Naive B cell (primary cell): ENCODE results near the gene TUBA4A. TPM values are rescaled to one million over a fixed set of nuclear protein-coding genes. Genes with fewer than 3 reads are reported as not detected.
"Not testable (repeated sequence)": the region's sequence is repeated elsewhere in the genome, so short reads cannot be mapped to it uniquely, and the experiment has no call there.

Source experiments
- ATAC-seq, 2 donors: fragments of 150-1000 bp; cut with Tn5 transposase; 2 replicates each; pipeline ENCODE4 v1.10.0; 2021; ENCODE audit warnings: low read depth in 2 of 2, mild to moderate bottlenecking in 2 of 2, moderate library complexity in 2 of 2
- DNase-seq: peaks from one replicate; pipeline ENCODE4 v3.0.0; 2022
- H3K27ac Mint-ChIP-seq, 6 donors: one replicate each; pipeline ENCODE4 v1.8.0; 2020 to 2022; ENCODE audit warnings: mild to moderate bottlenecking in 6 of 6, mixed read lengths in 6 of 6, moderate library complexity in 5 of 6, inconsistent platforms in 2 of 6
- H3K27me3 Mint-ChIP-seq, 3 donors: one replicate each; pipeline ENCODE4 v1.8.0; 2021 to 2022; ENCODE audit warnings: mixed read lengths in 3 of 3, mild to moderate bottlenecking in 1 of 3
- H3K36me3 Mint-ChIP-seq, 2 donors: one replicate each; pipeline ENCODE4 v1.8.0; 2020 to 2022; ENCODE audit warnings: mixed read lengths in 2 of 2, inconsistent platforms in 1 of 2, mild to moderate bottlenecking in 1 of 2
- H3K4me1 Mint-ChIP-seq, 3 donors: one replicate each; pipeline ENCODE4 v1.8.0; 2020 to 2022; ENCODE audit warnings: mixed read lengths in 3 of 3, inconsistent platforms in 1 of 3, mild to moderate bottlenecking in 1 of 3, moderate library complexity in 1 of 3
- H3K4me3 Mint-ChIP-seq, 8 donors: one replicate each; pipeline ENCODE4 v1.8.0; 2020 to 2022; ENCODE audit warnings: mild to moderate bottlenecking in 8 of 8, mixed read lengths in 8 of 8, moderate library complexity in 8 of 8, inconsistent platforms in 2 of 8
- H3K9me3 Mint-ChIP-seq, 7 donors: one replicate each; pipeline ENCODE4 v1.8.0; 2020 to 2022; ENCODE audit warnings: mixed read lengths in 7 of 7, mild to moderate bottlenecking in 5 of 7, inconsistent platforms in 2 of 7, moderate library complexity in 1 of 7
- polyA plus RNA-seq, 6 donors: library from polyadenylated mRNA; unstranded; fragments of 300-500 nt; fragmentation: Illumina TruSeq; gene quantifications; one replicate each; pipeline ENCODE4 v1.2.3, GENCODE V29; 2021; ENCODE audit warnings: low read depth in 6 of 6

The TUBA4A gene
- polyA plus RNA-seq, 6 donors from 2014 or later, result 129 to 165 (median 149) TPM

DNA sequence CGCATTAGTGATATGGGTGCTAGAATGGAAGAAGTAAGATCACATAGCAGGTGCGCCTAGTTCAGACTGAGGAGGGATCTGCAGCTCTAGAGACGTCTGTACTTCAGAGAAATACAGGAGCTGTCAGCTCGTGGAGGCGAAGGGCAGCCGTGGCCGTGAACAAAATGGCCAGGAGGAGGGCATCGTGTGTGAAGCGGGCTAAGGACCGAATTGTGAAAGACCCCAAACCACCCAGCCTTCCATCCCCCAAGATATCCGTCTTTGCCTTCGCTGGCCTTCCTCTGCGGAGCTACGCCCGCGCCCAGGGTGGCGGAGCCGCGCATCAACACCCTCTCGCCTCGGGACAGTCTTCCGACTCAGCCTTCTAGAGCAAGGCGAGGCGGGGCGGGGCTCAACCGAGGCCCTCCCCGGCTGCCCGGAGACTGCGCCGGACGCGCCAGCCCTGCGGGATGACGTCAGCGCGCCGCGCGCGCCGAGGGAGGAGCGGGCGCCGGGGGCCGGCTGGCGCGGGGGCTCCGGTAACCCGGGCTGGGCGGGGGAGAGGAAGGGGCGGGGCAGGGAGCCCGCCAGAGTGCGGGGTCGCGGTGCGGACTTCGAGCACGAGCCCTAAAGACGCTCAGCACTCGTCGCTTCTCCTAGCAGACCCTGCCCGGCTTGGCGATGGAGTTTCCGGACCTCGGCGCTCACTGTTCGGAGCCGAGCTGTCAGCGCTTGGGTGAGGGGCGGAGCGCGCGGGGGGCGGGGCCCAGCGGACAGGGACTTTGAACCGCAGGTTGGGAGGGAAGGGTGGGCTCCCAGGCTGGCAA lies 47.2 kb downstream of the TUBA4A start, which contains the start of gene ZFAND2B:
Gene ZFAND2B (plus strand): TSS at position 455 of the 806 bp plus-strand sequence. CDS start 206 bp downstream, at position 661.
- Mint-ChIP-seq H3K9me3 (no peaks in the 10 kb centered on the region), H3K4me3 (peak within 1 kb of the TSS; percentile 76 to 96 (median 92)), H3K27me3 (no peaks in the 10 kb centered on the region), H3K36me3 (no peaks in the 10 kb centered on the region), H3K27ac (peak within 1 kb of the TSS; percentile 89 to 98 (median 96)), H3K4me1 (peaks cover 12 to 34% (median 21%) of the 10 kb centered on the region in 3 donors)
- peak; percentile 91 to 95 for ATAC-seq
- DNase-seq, result peak; percentile 98

DNA sequence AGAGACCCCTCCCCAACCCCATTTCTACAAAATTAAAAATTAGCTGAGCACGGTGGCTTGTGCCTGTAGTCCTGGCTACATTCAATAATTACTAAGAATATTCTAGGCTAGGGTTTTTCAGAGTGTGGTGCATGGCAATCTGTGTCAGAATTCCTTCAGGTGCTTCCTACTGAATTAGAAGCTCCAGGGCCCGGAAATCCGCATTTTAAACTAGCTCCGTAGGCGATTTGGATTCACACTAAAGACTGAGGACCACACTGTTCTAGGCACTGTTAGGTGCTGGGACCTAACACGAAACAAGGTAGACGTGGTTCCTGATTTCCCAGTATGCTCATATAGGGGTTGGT lies 47.8 kb downstream of the TUBA4A start:
- Mint-ChIP-seq H3K4me1 (peaks cover 12 to 29% (median 21%) of the 10 kb centered on the region in 3 donors), H3K9me3 (no peaks in the 10 kb centered on the region), H3K27ac (peak overlapping the region; percentile 89 to 98 (median 96)), H3K4me3 (peak overlapping the region; percentile 76 to 96 (median 92)), H3K27me3 (no peaks in the 10 kb centered on the region), H3K36me3 (no peaks in the 10 kb centered on the region)
- ATAC-seq, result no peak
- no peak for DNase-seq

DNA sequence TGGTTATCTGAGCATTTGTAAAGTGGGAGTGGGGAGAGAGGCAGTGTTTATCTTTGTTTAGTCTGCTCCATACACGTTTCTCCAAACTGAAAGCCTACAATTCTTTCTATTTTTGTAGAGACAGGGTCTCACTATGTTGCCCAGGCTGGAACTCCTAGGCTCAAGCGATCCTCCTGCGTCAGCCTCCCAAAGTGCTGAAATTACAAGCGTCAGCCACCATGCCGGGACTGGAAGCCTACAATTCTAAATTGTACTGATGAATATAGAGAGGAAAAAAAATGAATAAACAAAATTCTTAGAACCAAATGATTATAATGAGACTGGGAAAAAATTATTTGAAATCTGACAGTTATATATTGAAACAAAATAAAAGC lies 48.6 kb downstream of the TUBA4A start:
- peak overlapping the region in 3 of 6 donors; percentile 19 to 89 (median 70) for H3K27ac Mint-ChIP-seq
- H3K4me3 Mint-ChIP-seq, result peak overlapping the region in 5 of 8 donors; percentile 20 to 76 (median 62)
- H3K9me3 Mint-ChIP-seq, result no peaks in the 10 kb centered on the region
- H3K27me3 Mint-ChIP-seq, result peaks cover 0 to 5% (median 0%) of the 10 kb centered on the region in 3 donors
- ATAC-seq, result no peak
- H3K4me1 Mint-ChIP-seq, result peaks cover 12 to 29% (median 21%) of the 10 kb centered on the region in 3 donors
- DNase-seq, result no peak
- no peaks in the 10 kb centered on the region for H3K36me3 Mint-ChIP-seq

DNA sequence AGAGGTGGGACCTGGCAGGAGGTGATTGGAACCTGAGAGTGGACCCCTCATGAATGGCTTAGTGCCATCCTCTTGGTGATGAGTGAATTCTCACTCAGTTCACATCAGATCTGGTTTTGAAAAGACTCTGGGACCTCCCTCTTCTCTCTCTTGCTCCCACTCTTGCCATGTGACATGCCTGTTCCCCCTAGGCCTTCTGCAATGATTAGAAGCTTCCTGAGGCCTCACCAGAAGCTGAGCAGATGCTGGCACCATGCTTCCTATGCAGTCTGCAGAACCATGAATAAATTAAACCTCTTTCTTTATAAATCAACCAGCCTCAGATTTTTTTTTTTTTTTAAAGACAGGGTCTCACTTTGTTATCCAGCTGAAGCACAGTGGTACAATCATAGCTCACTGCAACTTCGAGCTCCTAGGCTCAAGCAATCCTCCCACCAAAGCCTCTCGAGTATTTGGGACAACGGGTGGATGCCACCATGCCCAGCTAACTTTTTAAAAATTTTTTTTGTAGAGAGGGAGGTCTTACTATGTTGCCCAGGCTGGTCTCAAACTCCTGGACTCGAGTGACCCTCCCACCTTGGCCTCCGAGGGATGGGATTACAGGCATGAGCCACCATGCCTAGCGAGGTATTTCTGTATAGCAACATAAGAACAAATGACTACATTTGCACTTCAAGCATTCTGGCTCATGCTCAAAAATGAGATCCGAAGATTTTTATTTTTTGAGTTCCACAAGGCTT lies 49.1 kb downstream of the TUBA4A start:
- H3K9me3 Mint-ChIP-seq, result no peaks in the 10 kb centered on the region
- ATAC-seq, result no peak
- H3K4me3 Mint-ChIP-seq, result peak overlapping the region in 2 of 8 donors; percentile 62 to 76
- H3K36me3 Mint-ChIP-seq, result no peaks in the 10 kb centered on the region
- no peak for DNase-seq
- H3K4me1 Mint-ChIP-seq, result peaks cover 12 to 29% (median 21%) of the 10 kb centered on the region in 3 donors
- peaks cover 0 to 8% (median 4%) of the 10 kb centered on the region in 3 donors for H3K27me3 Mint-ChIP-seq
- H3K27ac Mint-ChIP-seq, result peak overlapping the region in 1 of 6 donors; percentile 24

DNA sequence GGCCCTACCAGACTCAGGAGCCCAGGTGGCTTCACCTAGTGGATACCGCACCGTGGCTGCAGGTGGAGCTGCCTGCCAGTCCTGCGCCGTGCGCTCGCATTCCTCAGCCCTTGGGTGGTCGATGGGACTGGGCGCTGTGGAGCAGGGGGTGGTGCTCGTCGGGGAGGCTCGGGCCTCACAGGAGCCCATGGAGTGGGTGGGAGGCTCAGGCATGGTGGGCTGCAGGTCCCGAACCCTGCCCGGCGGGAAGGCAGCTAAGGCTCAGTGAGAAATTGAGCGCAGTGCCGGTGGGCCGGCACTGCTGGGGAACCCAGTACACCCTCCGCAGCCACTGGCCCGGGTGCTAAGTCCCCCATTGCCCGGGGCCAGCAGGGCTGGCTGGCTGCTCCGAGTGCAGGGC lies 52.4 kb downstream of the TUBA4A start:
- H3K27ac Mint-ChIP-seq, H3K36me3 Mint-ChIP-seq, H3K4me3 Mint-ChIP-seq, DNase-seq, ATAC-seq, H3K9me3 Mint-ChIP-seq: not testable (repeated sequence)
- H3K4me1 Mint-ChIP-seq, result peaks cover 4 to 13% (median 4%) of the 10 kb centered on the region in 3 donors
- peaks cover 5 to 19% (median 17%) of the 10 kb centered on the region in 3 donors for H3K27me3 Mint-ChIP-seq

DNA sequence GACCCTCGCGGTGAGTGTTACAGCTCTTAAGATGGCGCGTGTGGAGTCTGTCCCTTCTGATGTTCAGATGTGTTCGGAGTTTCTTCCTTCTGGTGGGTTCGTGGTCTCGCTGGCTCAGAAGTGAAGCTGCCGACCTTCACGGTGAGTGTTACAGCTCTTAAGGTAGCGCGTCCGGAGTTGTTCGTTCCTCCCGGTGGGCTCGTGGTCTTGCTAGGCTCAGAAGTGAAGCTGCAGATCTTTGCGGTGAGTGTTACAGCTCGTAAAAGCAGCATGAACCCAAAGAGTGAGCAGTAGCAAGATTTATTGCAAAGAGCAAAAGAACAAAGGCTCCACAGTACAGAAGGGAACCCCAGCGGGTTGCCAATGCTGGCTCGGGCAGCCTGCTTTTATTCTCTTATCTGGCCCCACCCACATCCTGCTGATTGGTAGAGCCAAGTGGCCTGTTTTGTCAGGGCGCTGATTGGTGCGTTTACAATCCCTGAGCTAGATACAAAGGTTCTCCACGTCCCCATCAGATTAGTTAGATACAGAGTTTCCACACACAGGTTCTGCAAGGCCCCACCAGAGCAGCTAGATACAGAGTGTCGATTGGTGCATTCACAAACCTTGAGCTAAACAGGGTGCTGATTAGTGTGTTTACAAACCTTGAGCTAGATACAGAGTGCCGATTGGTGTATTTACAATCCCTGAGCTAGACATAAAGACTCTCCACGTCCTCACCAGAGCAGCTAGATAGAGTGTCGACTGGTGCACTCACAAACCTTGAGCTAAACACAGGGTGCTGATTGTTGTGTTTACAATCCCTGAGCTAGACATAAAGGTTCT lies 53.0 kb downstream of the TUBA4A start:
- H3K9me3 Mint-ChIP-seq, H3K36me3 Mint-ChIP-seq, ATAC-seq, H3K4me1 Mint-ChIP-seq, DNase-seq: not testable (repeated sequence)
- H3K4me3 Mint-ChIP-seq, result peak overlapping the region in 2 of 8 donors; percentile 29 to 53
- H3K27ac Mint-ChIP-seq, result peak overlapping the region in 2 of 6 donors; percentile 11 to 38
- peaks cover 5 to 19% (median 17%) of the 10 kb centered on the region in 3 donors for H3K27me3 Mint-ChIP-seq

Other genes with a start within 250 kb of the TUBA4A start
- not detected for gene CFAP65, start 212.4 kb downstream of the TUBA4A start, polyA plus RNA-seq
- gene IHH, start 193.0 kb downstream of the TUBA4A start, polyA plus RNA-seq, result not detected
- gene NHEJ1, start 93.1 kb downstream of the TUBA4A start, polyA plus RNA-seq, result 10 to 100 TPM; 24.8 to 31.5 (median 27.7) TPM
- gene SLC23A3, start 83.9 kb downstream of the TUBA4A start, polyA plus RNA-seq, result under 1 TPM in 2 of 6 donors, not detected in 4; 0.18 to 0.24 TPM
- 100 to 1,000 TPM; 112 to 157 (median 133) TPM for gene CNPPD1, start 77.0 kb downstream of the TUBA4A start, polyA plus RNA-seq
- gene RETREG2, start 75.6 kb downstream of the TUBA4A start, polyA plus RNA-seq, result 100 to 1,000 TPM in 1 of 6 donors, 10 to 100 TPM in 5; 54.7 to 113 (median 62.7) TPM
- gene ZFAND2B, start 47.1 kb downstream of the TUBA4A start, polyA plus RNA-seq, result 10 to 100 TPM; 50.7 to 77.7 (median 57.9) TPM
- 1 to 10 TPM in 5 of 6 donors, not detected in 1; 2.1 to 6.4 (median 3.2) TPM for gene ABCB6, start 35.0 kb downstream of the TUBA4A start, polyA plus RNA-seq
- gene ATG9A, start 24.3 kb downstream of the TUBA4A start, polyA plus RNA-seq, result 10 to 100 TPM; 12.6 to 25.4 (median 18.1) TPM
- gene ANKZF1, start 24.1 kb downstream of the TUBA4A start, polyA plus RNA-seq, result 10 to 100 TPM; 22.4 to 45.5 (median 25.4) TPM
- gene GLB1L, start 8.5 kb downstream of the TUBA4A start, polyA plus RNA-seq, result 1 to 10 TPM in 2 of 6 donors, under 1 TPM in 3, not detected in 1; 0.24 to 1.5 (median 1.00) TPM
- gene STK16, start 8.4 kb downstream of the TUBA4A start, polyA plus RNA-seq, result 10 to 100 TPM; 14.7 to 28.3 (median 21.9) TPM
- gene TUBA4B, start 675 bp downstream of the TUBA4A start, polyA plus RNA-seq, result not detected
- gene DNAJB2, start 25.4 kb upstream of the TUBA4A start, polyA plus RNA-seq, result 10 to 100 TPM in 1 of 6 donors, 1 to 10 TPM in 5; 1.1 to 12.9 (median 8.8) TPM
- under 1 TPM in 4 of 6 donors, not detected in 2; 0.29 to 0.80 (median 0.59) TPM for gene PTPRN, start 55.5 kb upstream of the TUBA4A start, polyA plus RNA-seq
- not detected for gene RESP18, start 78.8 kb upstream of the TUBA4A start, polyA plus RNA-seq
- gene DNPEP, start 134.0 kb upstream of the TUBA4A start, polyA plus RNA-seq, result 10 to 100 TPM; 49.4 to 78.6 (median 56.3) TPM
- gene DES, start 164.5 kb upstream of the TUBA4A start, polyA plus RNA-seq, result not detected
- gene SPEG, start 180.9 kb upstream of the TUBA4A start, polyA plus RNA-seq, result under 1 TPM in 1 of 6 donors, not detected in 5; 0.18 TPM
- 10 to 100 TPM; 18.2 to 38.8 (median 22.9) TPM for gene GMPPA, start 245.0 kb upstream of the TUBA4A start, polyA plus RNA-seq